ENCODE measurements around the gene ZRANB3. TPM values are rescaled to one million over a fixed set of nuclear protein-coding genes. Genes with fewer than 3 reads are reported as not detected.

Gene ZRANB3
- total and polyA plus RNA-seq, 10 of the 15 experiments (the other 5 are each of a cell fraction or from before 2014, with no cell fraction given) = 5.6 to 11.4 (median 9.9) TPM

DNA sequence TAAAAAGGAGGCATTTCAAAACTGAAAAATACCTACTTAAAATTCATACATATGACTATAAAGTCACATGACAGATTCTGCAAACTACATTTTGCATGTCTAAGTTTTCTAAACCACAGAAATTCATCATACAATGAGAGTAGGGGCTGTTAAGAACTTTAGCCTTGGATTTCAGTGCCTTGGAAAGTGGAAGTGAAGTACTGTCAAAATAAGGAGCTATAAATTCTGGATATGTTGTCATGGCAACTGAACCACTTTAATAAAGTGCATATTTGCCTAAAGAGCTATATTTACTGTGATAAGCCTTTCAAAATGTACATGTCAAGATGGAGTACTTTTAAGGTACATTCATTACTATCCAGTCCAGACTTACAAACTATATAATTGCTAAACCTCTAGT, 251.8 kb downstream of the ZRANB3 start:
- Histone ChIP-seq H3K9ac (ENCODE audit: control insufficient read depth, insufficient read depth, low read length) (no peak overlapping the region), H3K27ac (ENCODE audit: control insufficient read depth, insufficient read depth) (no peak overlapping the region), H3K4me3 (no peak overlapping the region), H3K79me2 (ENCODE audit: control insufficient read depth, insufficient read depth, low read length) (no peaks in the 10 kb centered on the region), H3K27me3 (replicated peaks in 1 of 2; ENCODE audit: control insufficient read depth in 2 of 2, insufficient read depth in 2 of 2, low read length in 1 of 2) (no peaks in the 10 kb centered on the region), H3K4me2 (ENCODE audit: control insufficient read depth, insufficient read depth) (no peak overlapping the region), H3K9me3 (replicated peaks; ENCODE audit: control insufficient read depth, insufficient read depth, low read length) (no peaks in the 10 kb centered on the region), H4K20me1 (ENCODE audit: control insufficient read depth, insufficient read depth) (no peaks in the 10 kb centered on the region), H3K4me1 (ENCODE audit: control insufficient read depth, insufficient read depth, low read length) (no peaks in the 10 kb centered on the region), H3K36me3 (ENCODE audit: control insufficient read depth in 2 of 2, insufficient read depth in 2 of 2, low read length in 1 of 2) (no peaks in the 10 kb centered on the region), H2AFZ (ENCODE audit: control insufficient read depth, low read depth, low read length) (no peak overlapping the region)
- POLR2A ChIA-PET = no interaction called here
- TF ChIP-seq PKNOX1 (IDR thresholded peaks at IDR 0.05) (no peak), ZBTB40 (IDR thresholded peaks at IDR 0.05; ENCODE audit: borderline replicate concordance) (no peak), NR2C1 (IDR thresholded peaks at IDR 0.05) (no peak)
- DNase-seq (ENCODE audit: low read depth, low spot score) = no peak
- no peak for FAIRE-seq
- intact Hi-C loops (cut with micrococcal nuclease; ENCODE audit: unreplicated experiment) (no loop called here), in situ Hi-C loops (cut with MboI) (no loop called here)
- CTCF ChIA-PET = no interaction called here
- SMC1A ChIA-PET (ENCODE audit: uncharacterized antibody, unreplicated experiment) = no interaction called here
- no peak for ATAC-seq
- RAD21 ChIA-PET (ENCODE audit: unreplicated experiment) = no interaction called here
- BruUV-seq (replicated peaks) = no TSS peak

All from GM12878 (cell line).